HCT116 (cell line): ENCODE measurements around the gene KIF5A. TPM values are rescaled to one million over a fixed set of nuclear protein-coding genes. Genes with fewer than 3 reads are reported as not detected.

Source experiments
- ATAC-seq: fragments of 200-7000 bp; cut with Tn5 transposase; 2 replicates; pipeline ENCODE4 v1.9.1; 2020; ENCODE audit warnings: mild to moderate bottlenecking, moderate library complexity
- BruUV-seq: library from RNA; stranded (reverse); fragments of 400-500 nt; replicated peaks from 2 replicates; lab custom pipeline; 2021; lab: Mats Ljungman, UMichigan
- CTCF ChIA-PET: fragments of 300-600 bp; sonication (Branson Sonifier 250); formaldehyde crosslinking; loops from one replicate; lab custom pipeline; 2021; ENCODE audit warnings: antibody characterized with exemption; lab: Charles Lee
- POLR2A ChIA-PET: fragments of 300-600, 350-600 bp; sonication (Branson Sonifier 250); formaldehyde crosslinking; loops from one replicate; lab custom pipeline; 2021; ENCODE audit warnings: antibody characterized with exemption; lab: Charles Lee
- RAD21 ChIA-PET, 2 experiments: fragments of 300-600 bp; sonication (Branson Sonifier 250); formaldehyde crosslinking; loops; one replicate each; lab custom pipeline; 2023; ENCODE audit warnings: low total read pairs in 2 of 2; ENCODE audit not compliant: uncharacterized antibody in 2 of 2, unreplicated experiment in 2 of 2, low non-redundant PET in 1 of 2; lab: Charles Lee
- DNase-seq: peaks from one replicate; pipeline ENCODE4 v3.0.0-alpha.2; 2010; ENCODE audit warnings: low read depth, low spot score
- H2AFZ ChIP-seq: fragments of 200-600 bp; shearing (Covaris generic), sonication (generic); 2 replicates; pipeline ENCODE4 v1.6.1; 2017; ENCODE audit warnings: low read depth, mixed run types, mixed read lengths, antibody characterized with exemption, low read length; ENCODE audit not compliant: poor library complexity, severe bottlenecking
- H3K27ac ChIP-seq: 2 replicates; pipeline ENCODE4 v1.5.1; 2012; ENCODE audit warnings: low read depth, low read length
- H3K27me3 ChIP-seq: fragments of 200-600 bp; sonication (generic); 2 replicates; pipeline ENCODE4 v1.6.1; 2016; ENCODE audit warnings: mixed run types, low read length, mixed read lengths; ENCODE audit not compliant: insufficient read depth
- H3K36me3 ChIP-seq, 2 experiments: fragments of 200-500 bp in 1 of 2; fragments of 200-600 bp in 1 of 2; sonication (Bioruptor generic) in 1 of 2; sonication (generic) in 1 of 2; 2 replicates each; pipeline versions ENCODE4 v1.5.1 to v1.6.1; 2014 to 2016; ENCODE audit warnings: low read length in 2 of 2, inconsistent platforms in 1 of 2, mixed read lengths in 1 of 2, mixed run types in 1 of 2; ENCODE audit not compliant: insufficient read depth in 2 of 2, control insufficient read depth in 1 of 2
- H3K4me1 ChIP-seq, 2 experiments: fragments of 200-600 bp in 1 of 2; sonication (generic) in 1 of 2; 2 replicates each; pipeline versions ENCODE4 v1.5.1 to v1.6.1; 2012 to 2017; ENCODE audit warnings: low read length in 2 of 2, inconsistent platforms in 1 of 2, mild to moderate bottlenecking in 1 of 2, mixed read lengths in 1 of 2, mixed run types in 1 of 2, moderate library complexity in 1 of 2; ENCODE audit not compliant: insufficient read depth in 2 of 2, control insufficient read depth in 1 of 2
- H3K4me2 ChIP-seq: fragments of 200-600 bp; sonication (generic); 2 replicates; pipeline ENCODE4 v1.6.1; 2017; ENCODE audit warnings: mixed run types, low read length, mixed read lengths
- H3K4me3 ChIP-seq, 2 experiments: fragments of 200-600 bp in 1 of 2; sonication (generic) in 1 of 2; replicated peaks in 1 of 2; 2 replicates each; pipeline ENCODE4 v1.5.1; 2011 to 2016; ENCODE audit warnings: low read length in 2 of 2, control low read depth in 1 of 2, low read depth in 1 of 2, mild to moderate bottlenecking in 1 of 2, mixed read lengths in 1 of 2, mixed run types in 1 of 2
- H3K79me2 ChIP-seq: fragments of 200-600 bp; sonication (generic); 2 replicates; pipeline ENCODE4 v1.6.1; 2017; ENCODE audit warnings: mild to moderate bottlenecking, mixed run types, low read length, moderate library complexity, mixed read lengths; ENCODE audit not compliant: insufficient read depth
- H3K9ac ChIP-seq: fragments of 200-600 bp; sonication (generic); 2 replicates; pipeline ENCODE4 v1.6.1; 2016; ENCODE audit warnings: low read length, mixed read lengths
- H3K9me2 ChIP-seq: fragments of 200-600 bp; sonication (generic), shearing (Covaris generic); 2 replicates; pipeline ENCODE4 v1.6.1; 2017; ENCODE audit warnings: mixed run types, mild to moderate bottlenecking, moderate library complexity; ENCODE audit not compliant: insufficient read depth
- H3K9me3 ChIP-seq, 2 experiments: fragments of 200-500 bp in 1 of 2; fragments of 200-600 bp in 1 of 2; sonication (Bioruptor generic) in 1 of 2; sonication (generic) in 1 of 2; 2 replicates each; pipeline ENCODE4 v1.6.1; 2014 to 2017; ENCODE audit warnings: low read length in 2 of 2, mixed read lengths in 2 of 2, inconsistent platforms in 1 of 2, low read depth in 1 of 2, mild to moderate bottlenecking in 1 of 2, mixed run types in 1 of 2, moderate library complexity in 1 of 2; ENCODE audit not compliant: control insufficient read depth in 1 of 2, insufficient read depth in 1 of 2
- H4K20me1 ChIP-seq: fragments of 200-600 bp; sonication (generic), shearing (Covaris generic); 2 replicates; pipeline ENCODE4 v1.6.1; 2017; ENCODE audit warnings: mixed run types, mild to moderate bottlenecking, moderate library complexity; ENCODE audit not compliant: insufficient read depth
- CBX3 ChIP-seq: IDR thresholded peaks from 2 replicates; pipeline ENCODE4 v1.6.1; 2012; ENCODE audit warnings: low read depth
- CEBPB ChIP-seq: IDR thresholded peaks from 2 replicates; pipeline ENCODE4 v1.6.1; 2012; ENCODE audit warnings: low read depth
- CTCF ChIP-seq, 3 experiments: fragments of 200-600 bp in 1 of 3; sonication (generic) in 1 of 3; IDR thresholded peaks in 2 of 3; conservative IDR thresholded peaks in 1 of 3; 2 replicates each; pipeline ENCODE4 v1.5.1; 2012 to 2017; ENCODE audit warnings: low read depth in 2 of 3, low read length in 2 of 3, antibody characterized with exemption in 1 of 3, borderline replicate concordance in 1 of 3, control low read depth in 1 of 3, mild to moderate bottlenecking in 1 of 3, mixed read lengths in 1 of 3, mixed run types in 1 of 3, moderate library complexity in 1 of 3; ENCODE audit not compliant: insufficient read depth in 1 of 3
- EGR1 ChIP-seq: IDR thresholded peaks from 2 replicates; pipeline ENCODE4 v1.6.1; 2012; ENCODE audit warnings: low read depth
- ELF1 ChIP-seq: IDR thresholded peaks from 2 replicates; pipeline ENCODE4 v1.6.1; 2012; ENCODE audit warnings: low read depth, borderline replicate concordance
- EZH2 ChIP-seq: fragments of 200-600 bp; sonication (generic); IDR thresholded peaks from 2 replicates; pipeline ENCODE4 v1.6.1; 2017; ENCODE audit warnings: antibody characterized with exemption, mixed run types
- EZH2phosphoT487 ChIP-seq: fragments of 200-600 bp; IDR thresholded peaks from 2 replicates; pipeline ENCODE4 v1.6.1; 2018; ENCODE audit warnings: antibody characterized with exemption, borderline replicate concordance
- FOSL1 ChIP-seq: IDR thresholded peaks from 2 replicates; pipeline ENCODE4 v1.6.1; 2012; ENCODE audit warnings: low read depth
- JUND ChIP-seq: IDR thresholded peaks from 2 replicates; pipeline ENCODE4 v1.6.1; 2012
- MAX ChIP-seq: IDR thresholded peaks from 2 replicates; pipeline ENCODE4 v1.6.1; 2012
- POLR2A ChIP-seq: IDR thresholded peaks from 2 replicates; pipeline ENCODE4 v1.7.0; 2011; ENCODE audit warnings: borderline replicate concordance; ENCODE audit not compliant: insufficient read depth, insufficient read length; ENCODE audit errors: extremely low read depth
- POLR2AphosphoS5 ChIP-seq: IDR thresholded peaks from 2 replicates; pipeline ENCODE4 v1.6.1; 2011; ENCODE audit warnings: mild to moderate bottlenecking, low read depth, low read length, moderate library complexity
- REST ChIP-seq: IDR thresholded peaks from 2 replicates; pipeline ENCODE4 v1.6.1; 2012; ENCODE audit warnings: low read depth
- SIN3A ChIP-seq: IDR thresholded peaks from 2 replicates; pipeline ENCODE4 v1.6.1; 2012; ENCODE audit warnings: low read depth
- SRF ChIP-seq: IDR thresholded peaks from 2 replicates; pipeline ENCODE4 v1.6.1; 2012; ENCODE audit warnings: low read depth
- TCF7L2 ChIP-seq: IDR thresholded peaks from 2 replicates; pipeline ENCODE4 v1.7.0; 2011; ENCODE audit warnings: borderline replicate concordance, inconsistent platforms; ENCODE audit not compliant: insufficient read depth, insufficient read length; ENCODE audit errors: extremely low read depth
- ZBTB33 ChIP-seq: IDR thresholded peaks from 2 replicates; pipeline ENCODE4 v1.6.1; 2011; ENCODE audit warnings: mild to moderate bottlenecking, low read length, moderate library complexity; ENCODE audit not compliant: insufficient replicate concordance; ENCODE audit errors: extremely low read depth
- ZFX ChIP-seq: fragments of 450-650 bp; IDR thresholded peaks from 2 replicates; pipeline ENCODE4 v1.6.1; 2017
- ZNF274 ChIP-seq: fragments of 200-500 bp; sonication (Bioruptor generic); IDR thresholded peaks from 2 replicates; pipeline ENCODE4 v1.6.1; 2014; ENCODE audit warnings: mild to moderate bottlenecking, low read depth, low read length, inconsistent platforms
- intact Hi-C: fragments of 100-400 bp; cut with micrococcal nuclease; formaldehyde crosslinking; loops from 2 replicates; pipeline ENCODE4 v1.10.0; 2022
- total RNA-seq: library from RNA; stranded (reverse); gene quantifications from one replicate; pipeline ENCODE4 v1.2.1, GENCODE V29; 2021; ENCODE audit not compliant: unreplicated experiment

Gene KIF5A
- total RNA-seq, 1 experiment from 2014 or later, result 5.2 TPM

GRCh38 chr12:57558864-57559263 lies 9.0 kb downstream of the KIF5A start:
- DNase-seq (no peak), ATAC-seq (no peak)
- Histone ChIP-seq H3K9me2 (no peaks in the 10 kb centered on the region), H3K9me3 (no peaks in the 10 kb centered on the region), H3K9ac (no peak overlapping the region), H3K36me3 (no peaks in the 10 kb centered on the region), H3K79me2 (no peaks in the 10 kb centered on the region), H3K27me3 (no peaks in the 10 kb centered on the region), H4K20me1 (no peaks in the 10 kb centered on the region), H3K27ac (no peak overlapping the region), H3K4me1 (peaks cover 9 to 16% of the 10 kb centered on the region in 2 experiments), H3K4me3 (no peak overlapping the region), H3K4me2 (no peak overlapping the region), H2AFZ (no peak overlapping the region)
- intact Hi-C loops, result no loop called here
- CTCF ChIA-PET, result interaction anchor here (1.6 kb wide), 1 partner anchor 25 kb away, joined by 4 read pairs; no protein-coding TSS in a partner anchor
- POLR2A ChIA-PET, result no interaction called here
- BruUV-seq, result no TSS peak
- RAD21 ChIA-PET, result no interaction called here
- no peak for TF ChIP-seq POLR2A
- TF ChIP-seq SRF, result no peak
- TF ChIP-seq MAX, result no peak
- no peak for TF ChIP-seq ZNF274
- TF ChIP-seq ZBTB33, result no peak
- TF ChIP-seq TCF7L2, result no peak
- no peak for TF ChIP-seq FOSL1
- TF ChIP-seq ELF1, result no peak
- no peak for TF ChIP-seq EZH2
- TF ChIP-seq POLR2AphosphoS5, result no peak
- TF ChIP-seq CEBPB, result no peak
- TF ChIP-seq EGR1, result no peak
- TF ChIP-seq SIN3A, result no peak
- TF ChIP-seq JUND, result no peak
- no peak for TF ChIP-seq CBX3
- no peak for TF ChIP-seq REST
- TF ChIP-seq ZFX, result no peak
- no peak for TF ChIP-seq CTCF (IDR thresholded peaks at IDR 0.05 in 2 of 3, conservative IDR thresholded peaks at IDR 0.05 in 1 of 3; ENCODE audit: borderline replicate concordance in 1 of 3, insufficient read depth in 1 of 3, low read depth in 2 of 3, low read length in 2 of 3)
- no peak for TF ChIP-seq EZH2phosphoT487
